OCI-LY1 (cell line): ENCODE data around the gene LRRC73.

Source experiments
- H2AFZ ChIP-seq: fragments of 200-600 bp; sonication (generic), shearing (Covaris generic); 2 replicates; pipeline ENCODE4 v1.6.0; 2014; ENCODE audit warnings: antibody characterized with exemption, mild to moderate bottlenecking, low read length
- H3F3A ChIP-seq: fragments of 200-600 bp; sonication (generic), shearing (Covaris generic); 2 replicates; pipeline ENCODE4 v1.6.0; 2014; ENCODE audit warnings: mild to moderate bottlenecking, antibody characterized with exemption, low read length, moderate library complexity; ENCODE audit not compliant: insufficient read depth
- H3K27ac ChIP-seq: fragments of 200-600 bp; sonication (generic); 2 replicates; pipeline ENCODE4 v1.5.1; 2014; ENCODE audit warnings: low read length, mixed run types, mild to moderate bottlenecking, low read depth; ENCODE audit not compliant: poor library complexity, severe bottlenecking
- H3K27me3 ChIP-seq: fragments of 200-600 bp; sonication (generic); 2 replicates; pipeline ENCODE4 v1.6.0; 2014; ENCODE audit warnings: antibody characterized with exemption, mild to moderate bottlenecking, low read length, moderate library complexity; ENCODE audit not compliant: insufficient read depth
- H3K36me3 ChIP-seq: fragments of 200-600 bp; sonication (generic); 2 replicates; pipeline ENCODE4 v1.6.1; 2014; ENCODE audit warnings: mild to moderate bottlenecking, antibody characterized with exemption, low read length, moderate library complexity, mixed read lengths; ENCODE audit not compliant: insufficient read depth
- H3K4me1 ChIP-seq: fragments of 200-600 bp; sonication (generic); 2 replicates; pipeline ENCODE4 v1.5.1; 2014; ENCODE audit warnings: mild to moderate bottlenecking, low read length, moderate library complexity; ENCODE audit not compliant: insufficient read depth, severe bottlenecking
- H3K4me2 ChIP-seq: fragments of 200-600 bp; sonication (generic), shearing (Covaris generic); 2 replicates; pipeline ENCODE4 v1.6.1; 2014; ENCODE audit warnings: low read length
- H3K4me3 ChIP-seq: fragments of 200-600 bp; sonication (generic); 2 replicates; pipeline ENCODE4 v1.5.1; 2014; ENCODE audit warnings: low read length, low read depth, mild to moderate bottlenecking, mixed read lengths; ENCODE audit not compliant: poor library complexity, severe bottlenecking
- H3K79me2 ChIP-seq: fragments of 200-600 bp; shearing (Covaris generic); 2 replicates; pipeline ENCODE4 v1.6.1; 2016; ENCODE audit warnings: mixed run types, low read length, mixed read lengths; ENCODE audit not compliant: insufficient read depth
- H3K9ac ChIP-seq: fragments of 200-600 bp; sonication (generic), shearing (Covaris generic); 2 replicates; pipeline ENCODE4 v1.6.1; 2014; ENCODE audit warnings: mild to moderate bottlenecking, low read length, mixed read lengths
- H3K9me2 ChIP-seq: fragments of 200-600 bp; sonication (generic), shearing (Covaris generic); 2 replicates; pipeline ENCODE4 v1.6.1; 2014; ENCODE audit warnings: low read depth, mild to moderate bottlenecking, low read length, mixed read lengths
- H3K9me3 ChIP-seq: fragments of 200-600 bp; shearing (Covaris generic); 2 replicates; pipeline ENCODE4 v1.6.1; 2014; ENCODE audit warnings: low read length, mixed read lengths
- H4K20me1 ChIP-seq: fragments of 200-600 bp; sonication (generic), shearing (Covaris generic); 2 replicates; pipeline ENCODE4 v1.6.0; 2016; ENCODE audit warnings: mild to moderate bottlenecking, low read length; ENCODE audit not compliant: insufficient read depth
- CTCF ChIP-seq: fragments of 200-600 bp; sonication (generic), shearing (Covaris generic); IDR thresholded peaks from 2 replicates; pipeline ENCODE4 v1.5.1; 2017; ENCODE audit warnings: mild to moderate bottlenecking, antibody characterized with exemption, low read length, moderate library complexity, mixed read lengths
- EZH2 ChIP-seq: fragments of 200-600 bp; sonication (generic), shearing (Covaris generic); IDR thresholded peaks from 2 replicates; pipeline ENCODE4 v1.8.0; 2017; ENCODE audit warnings: borderline replicate concordance, mixed run types, mild to moderate bottlenecking, antibody characterized with exemption, low read length, moderate library complexity, mixed read lengths

LRRC73 gene

DNA sequence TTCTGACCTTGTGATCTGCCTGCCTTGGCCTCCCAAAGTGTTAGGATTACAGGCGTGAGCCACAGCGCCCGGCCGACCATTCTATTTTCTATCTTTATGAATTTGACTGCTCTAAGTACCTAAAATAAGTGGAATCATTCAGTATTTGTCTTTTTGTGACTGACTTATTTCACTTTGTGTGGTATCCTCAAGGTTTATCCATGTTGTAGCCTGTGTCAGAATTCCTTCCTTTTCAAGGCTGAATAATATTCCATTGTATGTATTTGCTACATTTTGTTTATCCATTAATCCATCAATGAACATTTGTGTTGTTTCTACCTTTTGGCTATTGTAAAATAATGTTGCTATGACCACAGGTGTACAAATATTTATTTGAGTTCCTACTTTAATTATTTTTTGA, 37.6 kb downstream of the LRRC73 start:
- Histone ChIP-seq H3K9me2 (no peaks in the 10 kb centered on the region), H3K4me1 (peaks cover 6% of the 10 kb centered on the region), H3K4me3 (no peak overlapping the region), H3F3A (no peaks in the 10 kb centered on the region), H3K9me3 (no peaks in the 10 kb centered on the region), H2AFZ (no peak overlapping the region), H3K27me3 (no peaks in the 10 kb centered on the region), H3K36me3 (no peaks in the 10 kb centered on the region), H3K9ac (no peak overlapping the region), H3K27ac (no peak overlapping the region), H3K4me2 (no peak overlapping the region), H3K79me2 (no peaks in the 10 kb centered on the region), H4K20me1 (no peaks in the 10 kb centered on the region)
- TF ChIP-seq CTCF, result no peak
- TF ChIP-seq EZH2, result no peak

DNA sequence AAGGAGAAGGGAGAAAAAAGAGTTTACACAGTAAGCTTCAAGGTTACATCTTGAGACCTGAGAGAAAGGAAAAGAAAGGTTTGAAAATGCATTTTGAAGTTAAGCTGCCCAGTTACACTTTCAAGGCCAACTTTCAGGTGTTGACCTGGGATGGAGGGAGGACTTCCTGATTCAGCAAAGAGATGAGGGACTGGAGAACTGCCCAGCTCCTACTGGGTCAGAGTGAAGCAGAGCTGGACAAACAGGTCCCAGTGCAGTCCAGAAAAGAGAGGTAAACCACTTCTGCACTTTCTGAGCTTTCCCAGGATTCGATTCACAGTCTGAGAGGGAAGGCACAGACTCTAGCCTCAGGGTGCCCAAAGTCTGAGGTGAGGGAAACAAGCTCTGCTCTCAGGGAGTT, 38.7 kb downstream of the LRRC73 start:
- Histone ChIP-seq H3K4me1 (no peaks in the 10 kb centered on the region), H3K79me2 (no peaks in the 10 kb centered on the region), H3K36me3 (no peaks in the 10 kb centered on the region), H3K4me3 (no peak overlapping the region), H3K9me3 (no peaks in the 10 kb centered on the region), H3F3A (no peaks in the 10 kb centered on the region), H2AFZ (no peak overlapping the region), H3K9me2 (no peaks in the 10 kb centered on the region), H3K27me3 (no peaks in the 10 kb centered on the region), H3K4me2 (no peak overlapping the region), H4K20me1 (no peaks in the 10 kb centered on the region), H3K27ac (no peak overlapping the region), H3K9ac (no peak overlapping the region)
- TF ChIP-seq CTCF (no peak), EZH2 (no peak)

DNA sequence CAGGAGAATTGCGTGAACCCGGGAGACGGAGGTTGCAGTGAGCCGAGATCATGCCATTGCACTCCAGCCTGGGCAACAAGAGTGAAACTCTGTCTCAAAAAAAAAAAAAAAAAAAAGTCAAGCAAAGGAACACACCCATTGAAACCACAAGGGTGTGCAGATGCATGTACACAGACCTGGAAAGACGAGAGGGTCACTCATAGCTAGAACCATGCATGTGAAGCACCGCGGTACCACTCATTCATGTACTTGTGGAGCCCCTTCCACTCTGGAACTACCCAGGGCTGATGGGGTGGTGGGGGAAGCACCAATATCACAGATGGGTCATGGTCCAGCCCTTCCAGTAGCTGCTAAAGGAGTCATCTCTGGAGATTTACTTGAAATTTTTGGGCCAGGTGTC, 40.2 kb downstream of the LRRC73 start:
- no peaks in the 10 kb centered on the region for H3K9me2 ChIP-seq
- H3K9ac ChIP-seq, result no peak overlapping the region
- H3F3A ChIP-seq, result no peaks in the 10 kb centered on the region
- no peak overlapping the region for H3K4me3 ChIP-seq
- no peaks in the 10 kb centered on the region for H3K79me2 ChIP-seq
- H3K9me3 ChIP-seq, result no peaks in the 10 kb centered on the region
- H4K20me1 ChIP-seq, result no peaks in the 10 kb centered on the region
- no peak for TF ChIP-seq EZH2
- no peak for TF ChIP-seq CTCF
- no peak overlapping the region for H3K4me2 ChIP-seq
- no peaks in the 10 kb centered on the region for H3K4me1 ChIP-seq
- H3K27me3 ChIP-seq, result no peaks in the 10 kb centered on the region
- no peak overlapping the region for H2AFZ ChIP-seq
- H3K27ac ChIP-seq, result no peak overlapping the region
- H3K36me3 ChIP-seq, result no peaks in the 10 kb centered on the region
